Measurements from ENCODE around the gene SPEN. TPM values are rescaled to one million over a fixed set of nuclear protein-coding genes. Genes with fewer than 3 reads are reported as not detected.

SPEN gene
- total and polyA plus RNA-seq, 11 donors, result 11.0 to 41.5 (median 21.8) TPM

- 90 to 95% (median 93%) methylated on average over 40 to 55 of the region's 55 CpGs for WGBS, 4 donors
These were observed 97.0 kb downstream of the SPEN start for GRCh38 chr1:15944308-15945010.

GRCh38 chr1:15945011-15945831 lies 97.7 kb downstream of the SPEN start:
- intact Hi-C loops (cut with DNase I), result no loop called here
- H3K4me1 ChIP-seq, result peaks cover 0 to 26% (median 21%) of the 10 kb centered on the region in 12 donors
- TF ChIP-seq CTCF (IDR thresholded peaks at IDR 0.05), result no peak
- no peak for TF ChIP-seq POLR2A (IDR thresholded peaks at IDR 0.05)
- H3K27me3 ChIP-seq, result no peaks in the 10 kb centered on the region
- DNase-seq (no peak), ATAC-seq (no peak)
- H3K36me3 ChIP-seq, result peaks cover 0 to 82% (median 78%) of the 10 kb centered on the region in 9 donors
- no peaks in the 10 kb centered on the region for H3K9me3 ChIP-seq
- H3K4me3 ChIP-seq, result no peak overlapping the region
- WGBS, 4 donors, result 92 to 94% (median 93%) methylated on average over 39 of the region's 39 CpGs
- no peak overlapping the region for H3K27ac ChIP-seq

More at GRCh38 chr1:15944308-15945010, 97.0 kb downstream of the SPEN start:
- no peak overlapping the region for H3K27ac ChIP-seq
- H3K36me3 ChIP-seq, result peaks cover 0 to 90% (median 86%) of the 10 kb centered on the region in 9 donors
- H3K4me3 ChIP-seq, result no peak overlapping the region
- ATAC-seq (no peak), DNase-seq (peak in 2 of 5 donors; percentile 9 to 58)
- intact Hi-C loops (cut with DNase I), result no loop called here
- no peaks in the 10 kb centered on the region for H3K27me3 ChIP-seq
- no peaks in the 10 kb centered on the region for H3K9me3 ChIP-seq
- peaks cover 0 to 24% (median 16%) of the 10 kb centered on the region in 12 donors for H3K4me1 ChIP-seq
- TF ChIP-seq CTCF (IDR thresholded peaks at IDR 0.05), result no peak
- no peak for TF ChIP-seq POLR2A (IDR thresholded peaks at IDR 0.05)

GRCh38 chr1:15945832-15946448 lies 98.4 kb downstream of the SPEN start:
- H3K4me1 ChIP-seq, result peaks cover 0 to 34% (median 29%) of the 10 kb centered on the region in 12 donors
- no peaks in the 10 kb centered on the region for H3K27me3 ChIP-seq
- TF ChIP-seq POLR2A (IDR thresholded peaks at IDR 0.05) (no peak), CTCF (IDR thresholded peaks at IDR 0.05) (no peak)
- peaks cover 0 to 75% (median 71%) of the 10 kb centered on the region in 9 donors for H3K36me3 ChIP-seq
- intact Hi-C loops (cut with DNase I), result no loop called here
- WGBS, 4 donors, result 93 to 97% (median 95%) methylated on average over 15 to 17 of the region's 17 CpGs
- ATAC-seq (no peak), DNase-seq (no peak)
- H3K9me3 ChIP-seq, result no peaks in the 10 kb centered on the region
- H3K27ac ChIP-seq, result no peak overlapping the region
- H3K4me3 ChIP-seq, result no peak overlapping the region
